GM21526 (cell line): ENCODE data around the gene SH2D2A.
A peak's percentile ranks its signal among the peaks of the same experiment; 100 is the strongest.

Source experiments
- ATAC-seq: cut with Tn5 transposase; IDR thresholded peaks from one replicate; pipeline ENCODE4 v1.9.1; 2021; ENCODE audit warnings: moderate library complexity; ENCODE audit not compliant: unreplicated experiment, low FRiP score

The SH2D2A gene

DNA sequence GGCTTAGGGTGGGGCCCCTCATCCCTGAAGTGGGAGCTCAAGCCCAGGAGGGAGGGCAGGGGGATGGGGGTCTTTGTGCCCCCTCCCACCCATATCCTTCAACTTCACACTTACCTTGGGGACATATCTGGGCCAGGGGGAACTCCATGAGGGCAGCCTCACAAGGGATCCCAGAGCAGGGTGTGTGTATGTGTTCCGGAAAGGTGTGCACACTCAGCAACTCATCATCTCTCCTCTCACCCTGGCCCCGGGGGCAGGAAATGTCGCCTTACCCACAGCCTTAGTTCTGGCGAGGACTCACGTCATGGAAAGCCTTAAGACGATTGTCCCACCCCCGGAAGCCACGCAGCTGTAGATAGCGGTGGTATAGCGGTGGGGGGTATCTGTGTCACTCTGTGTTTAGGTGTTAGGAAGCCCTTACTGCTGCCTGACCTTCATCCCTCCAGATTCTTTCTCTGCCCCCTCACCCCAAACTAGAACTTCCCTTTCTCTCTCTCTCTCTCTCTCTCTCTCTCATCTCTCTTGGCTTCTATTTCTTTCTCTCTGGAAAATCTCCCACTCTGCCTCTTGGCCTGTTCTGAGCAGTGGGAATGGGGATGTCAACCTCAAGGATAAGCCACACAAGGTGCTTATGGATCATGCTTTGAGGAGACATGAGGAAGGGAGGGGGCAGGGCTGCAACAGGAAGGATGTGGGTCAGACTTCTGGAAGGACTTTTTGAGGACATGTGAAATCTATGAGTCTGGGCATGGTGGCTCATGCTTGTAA is at the start of gene SH2D2A:
TSS of gene SH2D2A (minus strand) at position 288 of the 768 bp plus-strand sequence. CDS start at position 148, 140 bp downstream.
- ATAC-seq: peak; percentile 63

DNA sequence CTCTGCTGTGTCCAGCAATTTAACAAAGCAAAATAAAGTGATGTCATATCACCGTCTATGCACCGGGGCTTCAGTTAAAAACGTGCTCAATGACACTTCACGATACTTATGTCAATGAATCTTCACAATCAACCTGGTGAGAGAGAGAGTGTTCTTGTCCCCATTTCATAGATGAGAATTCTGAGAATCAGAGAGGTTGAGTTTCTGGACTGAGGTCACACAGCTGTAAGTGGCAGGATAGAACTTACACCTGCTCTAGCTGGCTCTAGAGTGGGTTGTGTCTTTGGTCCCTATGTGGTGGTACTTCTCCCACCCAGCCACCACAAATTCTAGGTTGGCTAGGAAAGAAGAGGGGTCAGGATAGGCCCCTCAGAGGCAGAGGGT is 49.2 kb upstream of the SH2D2A start:
- no peak for ATAC-seq

GRCh38 chr1:156865258-156865657 is 48.6 kb upstream of the SH2D2A start:
- no peak for ATAC-seq

DNA sequence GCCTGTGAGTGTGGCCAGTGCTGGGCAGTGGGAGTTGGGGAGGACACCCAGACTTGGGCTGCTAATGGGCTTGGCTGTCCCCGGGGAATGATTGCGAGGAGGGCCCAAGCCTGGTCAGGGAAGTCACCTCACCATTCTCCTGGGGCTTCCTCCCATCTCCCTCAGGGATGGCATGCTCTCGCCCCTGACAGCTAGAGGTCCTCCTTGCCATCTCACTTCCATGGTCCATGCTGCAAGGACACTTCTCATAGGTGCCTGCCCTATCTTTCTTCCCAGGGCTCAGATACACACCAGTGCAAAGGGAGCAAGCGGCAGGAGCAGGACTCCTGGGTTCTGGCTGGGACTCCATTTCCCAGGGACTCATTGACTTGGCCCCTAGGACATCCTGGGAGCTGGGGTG is 48.1 kb upstream of the SH2D2A start:
- no peak for ATAC-seq

DNA sequence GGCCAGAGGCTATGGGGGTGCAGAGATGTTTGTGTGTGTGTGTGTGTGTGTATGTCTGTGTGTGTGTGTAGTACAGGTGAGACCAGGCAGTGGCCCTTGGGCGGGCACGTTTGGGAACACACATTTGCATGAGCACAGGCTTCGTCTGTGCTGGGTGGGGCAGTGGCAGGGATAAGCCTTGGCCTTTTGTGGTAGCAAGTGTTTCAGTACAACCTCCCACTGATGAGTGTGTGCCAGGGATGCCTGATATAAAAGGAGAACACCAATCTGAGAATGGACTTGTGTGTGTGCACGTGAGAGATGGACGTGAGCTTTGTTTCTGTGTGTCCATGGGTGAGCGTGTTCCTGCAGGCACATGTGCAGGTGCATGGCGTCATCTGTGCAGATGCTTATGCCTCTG is 47.0 kb upstream of the SH2D2A start:
- ATAC-seq: no peak

- ATAC-seq: no peak
These were observed 46.5 kb upstream of the SH2D2A start for GRCh38 chr1:156862997-156863599.

- ATAC-seq: no peak
These were observed 45.9 kb upstream of the SH2D2A start for GRCh38 chr1:156862584-156862983.

DNA sequence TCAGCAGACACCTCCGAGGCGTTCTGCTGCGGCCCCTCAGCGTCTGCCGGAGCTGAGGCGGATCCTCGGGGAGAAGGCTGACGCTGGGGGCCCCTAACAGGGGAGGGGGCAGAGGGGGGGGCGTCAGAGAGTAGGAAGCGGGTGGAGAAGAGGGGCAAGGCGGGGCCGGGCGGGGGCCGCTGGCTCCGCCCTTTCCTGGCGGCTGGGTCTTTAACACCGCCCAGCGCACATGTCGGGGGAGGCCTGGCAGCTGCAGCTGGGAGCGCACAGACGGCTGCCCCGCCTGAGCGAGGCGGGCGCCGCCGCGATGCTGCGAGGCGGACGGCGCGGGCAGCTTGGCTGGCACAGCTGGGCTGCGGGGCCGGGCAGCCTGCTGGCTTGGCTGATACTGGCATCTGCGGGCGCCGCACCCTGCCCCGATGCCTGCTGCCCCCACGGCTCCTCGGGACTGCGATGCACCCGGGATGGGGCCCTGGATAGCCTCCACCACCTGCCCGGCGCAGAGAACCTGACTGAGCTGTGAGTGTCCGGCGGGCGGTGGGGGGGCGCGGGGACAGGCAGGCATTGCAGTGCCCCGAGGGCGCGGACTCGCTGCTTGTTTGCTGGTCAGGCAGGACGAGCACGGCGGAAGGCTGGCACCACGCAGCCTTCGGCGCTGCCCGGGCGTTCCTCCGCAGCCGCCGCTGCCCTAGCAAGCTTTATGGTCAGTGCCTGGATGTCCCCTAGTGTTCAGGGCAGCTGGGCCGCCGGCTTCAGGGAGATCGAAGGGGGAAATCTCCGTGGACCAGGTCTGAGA is 44.2 kb upstream of the SH2D2A start, which contains the start of gene NTRK1:
TSS of gene NTRK1 (plus strand) at position 238 of the 796 bp plus-strand sequence. CDS start at position 308, 70 bp downstream.
- ATAC-seq: no peak

GRCh38 chr1:156860113-156860627 is 43.5 kb upstream of the SH2D2A start:
- ATAC-seq: no peak

- ATAC-seq: no peak
These were observed 43.0 kb upstream of the SH2D2A start for GRCh38 chr1:156859523-156860112.

- ATAC-seq: no peak
These were observed 42.4 kb upstream of the SH2D2A start, which contains the start of gene INSRR for GRCh38 chr1:156858959-156859522. TSS of gene INSRR (minus strand) at chr1:156859117. CDS start at chr1:156858621, 496 bp downstream.

GRCh38 chr1:156858555-156858956 is 41.9 kb upstream of the SH2D2A start:
- ATAC-seq: no peak

- no peak for ATAC-seq
These were observed 40.9 kb upstream of the SH2D2A start for GRCh38 chr1:156857532-156857931.

DNA sequence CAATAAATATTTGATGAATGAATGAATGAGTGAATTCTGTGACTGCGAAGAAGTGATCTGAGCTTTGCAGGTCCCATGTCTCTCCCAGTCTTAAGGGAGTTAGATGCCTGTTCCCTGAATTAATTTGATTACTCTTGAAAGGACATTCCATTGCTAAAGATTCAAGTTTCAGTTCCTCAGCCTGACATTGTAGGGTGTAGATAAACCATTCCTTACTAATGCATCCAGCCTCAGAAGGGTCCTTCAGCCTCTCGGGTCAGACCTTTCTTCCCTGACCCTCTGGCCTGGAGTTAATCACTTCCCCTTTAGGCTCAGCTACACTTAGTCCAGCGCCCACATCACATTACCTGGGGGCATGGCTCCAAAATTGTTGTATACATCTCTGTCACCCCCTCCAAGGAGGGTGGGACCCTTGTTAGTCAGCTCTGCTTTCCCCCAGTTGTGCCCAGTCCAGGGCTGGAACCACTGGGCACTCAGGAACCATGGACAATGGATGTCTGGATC is 39.7 kb upstream of the SH2D2A start:
- no peak for ATAC-seq

GRCh38 chr1:156854634-156855033 is 38.0 kb upstream of the SH2D2A start:
- ATAC-seq: no peak

DNA sequence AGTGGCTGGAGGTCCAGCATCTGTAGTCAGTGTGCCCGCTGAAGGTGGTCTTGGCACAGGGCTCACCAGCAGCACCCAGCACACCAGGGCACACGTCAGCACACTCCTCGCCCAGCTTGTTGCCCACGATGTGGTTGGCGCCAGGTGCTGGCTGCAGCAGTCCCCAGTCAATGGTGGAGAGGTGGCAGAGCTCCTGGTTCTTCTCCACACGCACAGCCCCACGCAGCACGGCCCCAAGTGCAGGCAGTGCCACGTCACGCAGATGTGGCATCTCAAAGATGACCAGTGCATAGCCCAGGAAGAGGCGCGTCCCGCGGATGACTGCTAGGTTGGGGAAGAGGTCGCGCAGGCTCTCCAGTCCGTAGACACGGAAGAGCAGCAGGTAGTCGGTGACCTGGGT is 37.1 kb upstream of the SH2D2A start:
- ATAC-seq: no peak

DNA sequence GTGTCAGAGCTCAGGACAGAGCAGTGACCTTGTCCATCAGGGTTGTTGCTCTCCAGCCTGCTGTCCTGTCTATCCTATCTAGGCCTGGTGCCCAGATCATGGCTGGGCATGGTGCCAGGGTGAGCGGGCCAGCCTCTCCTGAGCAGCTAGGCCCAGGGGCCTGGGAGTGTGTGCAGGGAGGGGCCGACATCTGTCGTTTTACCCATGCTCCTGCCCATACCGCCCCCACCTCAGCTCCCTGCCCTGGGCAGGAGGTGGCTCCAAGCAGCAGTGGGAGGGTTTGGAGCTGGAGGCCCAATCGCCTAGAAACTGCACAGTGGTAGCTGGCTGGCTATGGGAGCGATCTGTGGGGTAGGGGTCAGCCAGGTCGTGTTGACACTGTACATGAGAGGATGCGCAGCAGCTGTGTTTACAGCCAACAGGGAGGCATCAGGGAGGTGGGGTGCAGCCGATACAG is 35.8 kb upstream of the SH2D2A start:
- no peak for ATAC-seq

DNA sequence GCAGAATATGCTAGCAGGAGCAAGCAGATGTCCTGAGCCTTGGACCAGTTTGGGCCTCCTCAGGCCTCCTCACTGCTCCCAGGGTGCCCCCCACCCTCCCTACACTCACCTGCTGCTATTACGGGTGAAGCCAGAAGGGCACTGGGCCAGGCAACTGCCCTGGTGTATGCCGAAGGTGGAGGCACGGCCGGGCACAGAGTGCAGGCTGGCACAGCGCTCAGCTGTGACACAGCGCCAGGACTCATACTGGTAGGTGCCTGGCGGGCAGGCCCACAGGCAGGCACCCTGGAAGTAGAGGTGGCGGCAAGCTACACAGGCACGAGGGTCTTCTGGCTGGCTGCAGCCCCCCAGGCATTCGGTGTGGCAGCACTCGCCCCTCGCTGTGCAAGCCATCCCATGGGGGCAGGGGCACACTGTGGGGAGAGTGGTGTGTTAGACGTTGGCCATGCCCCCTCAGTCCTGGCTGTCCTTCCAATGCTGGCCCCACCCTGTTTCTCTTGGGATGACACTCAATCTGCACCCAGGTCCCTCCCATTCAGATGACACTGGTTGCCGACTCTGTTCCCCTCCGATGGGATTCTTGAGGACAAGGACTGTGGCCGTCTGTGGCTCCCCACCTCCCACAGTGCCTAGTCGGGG is 35.2 kb upstream of the SH2D2A start:
- no peak for ATAC-seq

DNA sequence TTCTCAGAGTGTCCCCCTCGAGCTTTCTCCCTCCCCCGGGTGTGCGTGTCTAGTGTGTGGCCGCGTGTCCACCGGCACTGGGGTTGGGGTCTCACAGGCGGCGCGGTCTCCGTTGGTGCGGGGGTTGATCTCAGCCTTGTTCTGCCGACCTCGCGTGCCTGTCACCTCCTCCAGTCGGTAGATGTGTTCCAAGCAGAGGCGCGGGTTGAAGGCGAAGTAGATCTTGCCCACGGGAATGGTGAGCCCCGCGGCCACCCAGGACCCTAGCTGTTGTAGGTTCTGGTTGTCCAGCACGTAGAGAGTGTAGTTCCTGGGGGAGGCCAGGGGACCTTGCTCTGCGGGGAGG is 32.5 kb upstream of the SH2D2A start:
- no peak for ATAC-seq
